Right hindlimb (tissue), 1 donor: ENCODE data around the gene MRPL12.
A peak's percentile ranks its signal among the peaks of the same experiment; 100 is the strongest.
"Not testable (repeated sequence)": the region's sequence is repeated elsewhere in the genome, so short reads cannot be mapped to it uniquely, and the experiment has no call there.

Experiments used
- DNase-seq: peaks from one replicate; pipeline ENCODE4 v3.0.0-alpha.2; 2018

MRPL12 gene

DNA sequence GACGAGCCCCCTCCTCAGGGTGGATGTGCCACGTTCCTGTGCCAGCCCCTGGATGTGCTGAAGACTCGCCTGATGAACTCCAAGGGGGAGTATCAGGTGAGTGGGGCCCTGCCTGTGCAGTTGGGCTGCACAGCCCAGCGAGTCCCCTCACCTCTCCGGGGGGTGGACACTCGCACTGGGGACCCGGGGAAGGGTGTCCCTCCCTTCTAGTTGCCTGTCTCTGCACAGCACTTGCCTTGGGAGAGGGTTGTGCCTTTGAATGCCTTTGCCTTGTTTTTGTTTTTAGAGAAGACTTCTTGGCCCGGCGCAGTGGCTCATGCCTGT lies 14.6 kb downstream of the MRPL12 start:
- no peak for DNase-seq

GRCh38 chr17:81719410-81720266 lies 16.5 kb downstream of the MRPL12 start:
- no peak for DNase-seq

GRCh38 chr17:81720267-81721071 lies 17.3 kb downstream of the MRPL12 start:
- no peak for DNase-seq

DNA sequence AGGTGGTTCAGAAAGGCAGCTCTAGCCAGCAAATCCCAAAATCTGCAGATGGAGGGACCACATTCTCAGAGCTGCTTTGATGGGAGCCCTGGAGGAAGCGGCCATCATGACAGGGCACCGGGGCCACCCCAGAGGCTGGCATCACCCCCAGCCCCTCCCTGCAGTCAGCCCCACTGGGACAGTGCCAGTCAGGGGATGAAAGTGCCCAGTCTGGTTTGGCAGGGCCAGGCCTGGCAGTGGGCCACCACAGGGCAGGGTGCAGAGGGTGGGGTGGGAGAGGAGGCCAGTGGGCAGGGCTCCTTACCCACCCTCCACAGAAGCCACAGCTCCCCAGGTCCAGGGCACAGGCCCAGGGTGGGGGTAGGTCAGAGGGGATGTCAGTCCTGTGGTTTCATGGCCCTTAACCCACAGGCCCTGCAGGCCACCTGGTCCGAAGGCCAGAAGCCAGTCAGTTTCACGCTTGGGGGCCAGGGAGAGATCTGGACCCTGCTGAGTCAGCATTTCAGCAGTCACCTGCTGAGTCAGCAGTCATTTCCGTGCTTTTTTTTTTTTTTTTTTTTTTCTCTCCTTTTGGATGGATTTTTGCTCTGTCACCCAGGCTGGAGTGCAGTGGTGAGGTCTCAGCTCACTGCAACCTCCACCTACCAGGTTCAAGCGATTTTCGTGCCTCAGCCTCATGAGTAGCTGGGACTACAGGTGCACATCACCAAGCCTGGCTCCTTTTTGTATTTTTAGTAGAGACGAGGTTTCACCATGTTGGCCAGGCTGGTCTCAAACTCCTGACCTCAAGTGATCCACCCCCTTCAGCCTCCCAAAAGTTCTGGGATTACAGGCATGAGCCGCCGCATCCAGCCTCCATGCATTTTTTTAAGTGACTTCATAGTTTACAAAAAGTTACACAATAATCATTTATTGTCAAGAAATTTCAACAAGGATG lies 19.3 kb downstream of the MRPL12 start:
- DNase-seq, result peak; percentile 37

DNA sequence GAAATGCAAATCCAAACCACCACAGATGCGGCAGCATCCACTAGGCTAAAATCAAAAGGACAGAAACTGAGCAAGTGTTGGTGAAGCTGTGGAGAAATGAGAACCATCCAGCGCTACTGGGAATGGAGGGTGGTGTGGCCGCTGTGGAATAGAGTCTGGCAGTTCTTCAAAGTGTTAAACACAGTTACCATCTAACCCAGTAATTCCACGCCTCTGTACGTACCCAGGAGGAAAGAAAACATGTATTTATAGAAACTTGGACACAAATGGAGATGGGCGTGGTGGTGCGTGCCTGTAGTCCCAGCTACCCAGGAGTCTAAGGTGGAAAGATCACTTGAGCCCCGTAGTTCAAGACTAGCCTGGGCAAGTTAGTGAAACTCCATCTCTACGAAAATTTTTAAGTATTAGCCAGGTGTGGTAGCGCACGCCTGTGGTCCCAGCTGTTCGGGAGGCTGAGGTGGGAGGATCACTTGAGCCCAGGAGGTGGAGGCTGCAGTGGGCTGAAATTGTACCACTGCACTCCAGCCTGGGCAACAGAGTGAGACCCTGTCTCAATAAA lies 20.6 kb downstream of the MRPL12 start:
- DNase-seq, result no peak

GRCh38 chr17:81725439-81725838 lies 22.3 kb downstream of the MRPL12 start:
- no peak for DNase-seq

GRCh38 chr17:81726004-81726403 lies 22.8 kb downstream of the MRPL12 start:
- DNase-seq, result no peak

- DNase-seq, result no peak
These were observed 24.3 kb downstream of the MRPL12 start for GRCh38 chr17:81727324-81728031.

DNA sequence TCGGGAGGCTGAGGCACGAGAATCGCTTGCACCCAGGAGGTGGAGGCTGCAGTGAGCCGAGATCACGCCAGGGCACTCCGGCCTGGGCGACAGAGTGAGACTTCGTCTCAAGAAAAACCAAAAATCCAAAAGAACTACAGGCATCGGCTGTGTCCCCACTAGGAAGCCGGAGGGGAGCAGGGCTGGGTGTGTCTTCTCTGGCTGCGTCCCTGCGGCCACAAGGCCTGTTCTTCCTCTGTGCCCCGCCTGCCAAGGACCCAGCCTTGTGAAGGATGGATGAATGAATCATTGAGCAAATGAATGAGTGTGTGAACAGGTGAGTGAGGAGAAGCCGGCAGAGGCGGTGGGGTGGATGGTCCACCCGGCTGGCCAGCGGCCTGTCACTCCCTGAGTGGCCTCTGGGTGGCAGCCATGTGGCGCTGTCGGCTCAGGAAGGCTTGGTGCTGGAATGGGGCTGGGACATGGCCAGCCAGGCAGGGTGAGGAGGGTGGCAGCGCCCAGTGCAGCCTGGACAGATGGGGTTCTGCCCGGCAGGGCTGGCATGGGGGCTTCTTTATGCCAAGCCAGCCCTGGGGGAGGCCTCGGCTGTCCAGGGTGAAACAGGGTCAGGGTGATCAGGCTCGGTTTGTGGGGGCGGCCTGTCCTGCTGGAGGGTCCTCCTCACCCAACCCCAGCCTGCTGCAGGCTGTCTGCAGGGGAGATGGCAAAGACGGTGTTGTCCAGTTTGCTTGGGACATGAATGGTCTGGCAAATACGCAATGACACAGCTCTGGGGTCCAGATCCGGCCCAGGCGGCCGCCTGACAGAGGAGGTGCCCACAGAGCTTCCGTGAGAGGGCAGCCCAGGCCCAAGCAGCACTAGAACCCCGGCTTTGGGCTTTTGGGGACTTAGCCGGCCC lies 30.6 kb downstream of the MRPL12 start:
- peak; percentile 80 for DNase-seq

DNA sequence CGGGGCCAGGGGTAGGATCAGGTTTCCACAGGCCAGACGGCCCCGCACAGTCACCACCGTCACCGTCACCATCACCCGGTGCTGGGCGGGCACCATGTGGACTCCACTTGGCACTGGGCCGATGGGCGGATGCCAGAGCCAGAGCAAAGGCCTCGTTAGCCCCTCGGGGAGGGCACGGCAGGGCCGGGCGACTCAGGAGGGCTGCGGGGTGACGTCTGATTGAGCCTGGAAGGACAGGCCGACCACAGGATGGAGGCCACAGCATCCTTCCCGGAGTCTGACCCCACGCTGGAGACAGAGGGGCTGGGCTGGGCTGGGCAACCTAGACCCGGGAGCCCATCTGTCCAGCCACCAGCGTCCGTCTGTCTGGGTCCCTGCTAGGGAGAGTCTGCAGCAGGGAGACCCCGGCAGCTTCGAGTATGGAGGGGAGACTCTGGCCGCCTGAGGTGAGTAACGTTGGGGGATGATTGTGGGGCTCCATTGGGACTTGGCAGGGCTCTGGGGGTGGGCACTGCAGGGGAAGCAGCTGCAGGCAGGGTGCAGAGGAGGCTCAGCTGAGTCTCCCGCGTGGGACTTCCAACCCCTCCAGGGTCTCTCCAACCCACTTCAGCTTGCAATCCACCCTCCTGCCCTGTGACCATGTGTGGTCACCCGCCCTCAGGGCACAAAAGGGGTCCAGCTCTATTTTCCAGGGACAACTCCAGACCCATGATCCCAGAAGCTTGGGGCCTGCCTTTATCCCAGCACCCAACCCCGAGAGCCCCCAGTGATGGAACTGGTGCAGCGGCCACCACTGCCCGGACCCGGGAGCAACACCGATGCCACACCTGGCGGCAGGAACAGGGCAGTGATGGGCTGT lies 31.5 kb downstream of the MRPL12 start:
- DNase-seq, result no peak

DNA sequence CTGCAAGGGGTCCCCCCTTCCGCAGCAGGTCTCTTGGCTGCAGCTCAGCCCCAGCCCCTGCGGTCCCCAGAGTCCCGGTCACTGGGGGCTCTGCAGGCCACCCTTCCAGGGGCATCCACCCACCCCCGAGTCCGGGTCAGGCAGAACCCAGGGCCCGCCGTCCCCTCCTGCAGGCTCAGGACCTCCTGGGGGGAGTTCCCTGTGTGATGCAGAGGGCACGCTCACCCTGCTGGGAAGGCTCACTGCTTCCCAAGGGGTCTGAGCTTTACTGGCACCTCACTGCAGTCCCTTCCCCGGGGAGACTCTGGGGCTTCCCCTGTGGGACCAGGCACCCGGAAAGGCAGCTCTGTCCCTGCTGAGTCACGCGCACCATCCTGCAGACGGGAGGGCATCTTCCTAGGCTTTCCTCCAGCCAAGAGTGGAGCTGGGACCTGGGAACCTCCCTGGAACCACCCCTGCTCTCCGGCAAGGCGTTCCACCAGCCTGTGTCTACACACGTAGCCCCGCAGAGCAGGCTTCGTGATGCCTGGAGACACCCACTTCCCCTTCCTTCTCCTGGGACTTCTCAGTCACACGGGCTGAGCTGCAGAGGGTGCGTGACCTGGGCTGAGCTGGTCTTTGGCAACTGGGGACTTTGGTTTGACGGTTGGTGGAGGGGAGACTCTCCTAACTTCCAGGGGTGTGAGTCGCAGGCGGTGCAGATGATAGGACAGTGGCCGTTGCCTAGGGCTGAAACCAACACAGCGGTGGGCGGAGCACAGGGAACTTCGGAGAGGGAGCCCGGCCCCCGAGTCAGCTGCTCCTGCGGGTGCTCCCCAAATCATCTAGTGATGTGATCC lies 32.3 kb downstream of the MRPL12 start:
- DNase-seq, result no peak

- no peak for DNase-seq
These were observed 35.0 kb downstream of the MRPL12 start for GRCh38 chr17:81737947-81738800.

- no peak for DNase-seq
These were observed 35.7 kb downstream of the MRPL12 start for GRCh38 chr17:81738801-81739393.

DNA sequence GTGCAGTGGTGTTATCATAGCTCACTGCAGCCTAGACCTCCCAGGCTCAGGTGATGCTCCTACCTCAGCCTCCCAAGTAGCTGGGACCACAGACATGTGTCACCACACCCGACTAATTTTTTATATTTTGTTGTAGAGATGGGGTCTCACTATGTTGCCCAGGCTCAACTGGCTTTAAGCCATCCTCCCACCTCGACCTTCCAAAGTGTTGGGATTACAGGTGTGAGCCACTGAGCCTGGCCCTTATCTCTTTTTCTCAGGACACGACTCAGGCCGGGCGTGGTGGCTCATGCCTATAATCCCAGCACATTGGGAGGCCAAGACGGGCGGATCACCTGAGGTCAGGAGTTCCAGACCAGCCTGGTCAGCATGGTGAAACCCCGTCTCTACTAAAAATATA lies 36.4 kb downstream of the MRPL12 start:
- not testable (repeated sequence) for DNase-seq

GRCh38 chr17:81740395-81740961 lies 37.3 kb downstream of the MRPL12 start:
- DNase-seq, result no peak

- DNase-seq, result no peak
These were observed 38.0 kb downstream of the MRPL12 start for GRCh38 chr17:81741049-81741593.
